Measurements from ENCODE around the gene TRIO. TPM values are rescaled to one million over a fixed set of nuclear protein-coding genes. Genes with fewer than 3 reads are reported as not detected.

Gene TRIO
- total and polyA plus RNA-seq, 10 of the 15 experiments (the other 5 are each of a cell fraction or from before 2014, with no cell fraction given): 5.1 to 96.4 (median 44.6) TPM

- TF ChIP-seq GATAD2B (conservative IDR thresholded peaks at IDR 0.05; ENCODE audit: low read depth) (no peak), BRCA1 (IDR thresholded peaks at IDR 0.05; ENCODE audit: low read depth, low read length) (no peak), BCLAF1 (IDR thresholded peaks at IDR 0.05) (no peak), BCL11A (IDR thresholded peaks at IDR 0.05; ENCODE audit: low read depth, low read length) (no peak), EED (IDR thresholded peaks at IDR 0.05; ENCODE audit: low read depth) (no peak), YBX1 (IDR thresholded peaks at IDR 0.05) (no peak), TCF3 (IDR thresholded peaks at IDR 0.05; ENCODE audit: borderline replicate concordance, insufficient read depth, low read depth, low read length) (no peak), HCFC1 (IDR thresholded peaks at IDR 0.05; ENCODE audit: low read length) (no peak)
- TF ChIP-seq, protein P1, sequence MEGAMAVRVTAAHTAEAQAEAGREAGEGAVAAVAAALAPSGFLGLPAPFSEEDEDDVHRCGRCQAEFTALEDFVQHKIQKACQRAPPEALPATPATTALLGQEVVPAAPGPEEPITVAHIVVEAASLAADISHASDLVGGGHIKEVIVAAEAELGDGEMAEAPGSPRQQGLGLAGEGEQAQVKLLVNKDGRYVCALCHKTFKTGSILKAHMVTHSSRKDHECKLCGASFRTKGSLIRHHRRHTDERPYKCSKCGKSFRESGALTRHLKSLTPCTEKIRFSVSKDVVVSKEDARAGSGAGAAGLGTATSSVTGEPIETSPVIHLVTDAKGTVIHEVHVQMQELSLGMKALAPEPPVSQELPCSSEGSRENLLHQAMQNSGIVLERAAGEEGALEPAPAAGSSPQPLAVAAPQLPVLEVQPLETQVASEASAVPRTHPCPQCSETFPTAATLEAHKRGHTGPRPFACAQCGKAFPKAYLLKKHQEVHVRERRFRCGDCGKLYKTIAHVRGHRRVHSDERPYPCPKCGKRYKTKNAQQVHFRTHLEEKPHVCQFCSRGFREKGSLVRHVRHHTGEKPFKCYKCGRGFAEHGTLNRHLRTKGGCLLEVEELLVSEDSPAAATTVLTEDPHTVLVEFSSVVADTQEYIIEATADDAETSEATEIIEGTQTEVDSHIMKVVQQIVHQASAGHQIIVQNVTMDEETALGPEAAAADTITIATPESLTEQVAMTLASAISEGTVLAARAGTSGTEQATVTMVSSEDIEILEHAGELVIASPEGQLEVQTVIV (IDR thresholded peaks at IDR 0.05; ENCODE audit: borderline replicate concordance, partially characterized antibody): no peak
Measured at GRCh38 chr5:14429101-14430050, 286.2 kb downstream of the TRIO start (continued).
